H9 (cell line): ENCODE data around the gene NAGLU. TPM values are rescaled to one million over a fixed set of nuclear protein-coding genes. Genes with fewer than 3 reads are reported as not detected.
A peak's percentile ranks its signal among the peaks of the same experiment; 100 is the strongest.

Experiments
- DNase-seq: peaks from one replicate; pipeline ENCODE4 v3.0.0-alpha.2; 2017
- H2AFZ ChIP-seq: one replicate; pipeline ENCODE4 v1.6.1; 2013; ENCODE audit warnings: mild to moderate bottlenecking, low read length, control low read depth, moderate library complexity
- H2AK5ac ChIP-seq: 2 replicates; pipeline ENCODE4 v1.6.1; 2013; ENCODE audit warnings: low read length, control low read depth, mixed read lengths; ENCODE audit not compliant: insufficient read length
- H2BK120ac ChIP-seq: one replicate; pipeline ENCODE4 v1.6.1; 2013; ENCODE audit warnings: low read depth, mild to moderate bottlenecking, low read length, control low read depth, inconsistent platforms; ENCODE audit not compliant: poor library complexity, severe bottlenecking
- H2BK12ac ChIP-seq: 2 replicates; pipeline ENCODE4 v1.6.1; 2013; ENCODE audit warnings: low read length, control low read depth, mixed read lengths, low read depth; ENCODE audit not compliant: insufficient read length
- H2BK15ac ChIP-seq: 2 replicates; pipeline ENCODE4 v1.6.1; 2013; ENCODE audit warnings: low read depth, low read length, control low read depth
- H2BK20ac ChIP-seq: one replicate; pipeline ENCODE4 v1.6.1; 2013; ENCODE audit warnings: low read depth, mild to moderate bottlenecking, low read length, control low read depth, inconsistent platforms; ENCODE audit not compliant: poor library complexity, severe bottlenecking
- H2BK5ac ChIP-seq: 2 replicates; pipeline ENCODE4 v1.6.1; 2013; ENCODE audit warnings: low read length, control low read depth, mixed read lengths; ENCODE audit not compliant: insufficient read length
- H3K14ac ChIP-seq: 2 replicates; pipeline ENCODE4 v1.6.1; 2013; ENCODE audit warnings: low read length, control low read depth; ENCODE audit not compliant: insufficient read depth
- H3K18ac ChIP-seq: 2 replicates; pipeline ENCODE4 v1.6.1; 2013; ENCODE audit warnings: low read depth, mild to moderate bottlenecking, mixed read lengths, low read length, control low read depth; ENCODE audit not compliant: insufficient read length
- H3K23ac ChIP-seq: 2 replicates; pipeline ENCODE4 v1.6.1; 2013; ENCODE audit warnings: low read length, control low read depth, mixed read lengths, low read depth; ENCODE audit not compliant: insufficient read length
- H3K23me2 ChIP-seq: 2 replicates; pipeline ENCODE4 v1.6.1; 2013; ENCODE audit warnings: low read depth, mild to moderate bottlenecking, mixed read lengths, low read length, control low read depth; ENCODE audit not compliant: insufficient read length, poor library complexity, severe bottlenecking
- H3K27ac ChIP-seq: 2 replicates; pipeline ENCODE4 v1.5.1; 2013; ENCODE audit warnings: low read length, control low read depth, mixed read lengths, low read depth; ENCODE audit not compliant: insufficient read length
- H3K27me3 ChIP-seq: 2 replicates; pipeline ENCODE4 v1.6.1; 2013; ENCODE audit warnings: low read length, control low read depth, inconsistent platforms; ENCODE audit not compliant: insufficient read depth
- H3K4ac ChIP-seq: 2 replicates; pipeline ENCODE4 v1.6.1; 2013; ENCODE audit warnings: low read depth, mild to moderate bottlenecking, control low read depth, inconsistent platforms, low read length, moderate library complexity
- H3K4me1 ChIP-seq: 2 replicates; pipeline ENCODE4 v1.6.1; 2013; ENCODE audit warnings: low read length, control low read depth, inconsistent platforms; ENCODE audit not compliant: insufficient read depth
- H3K4me2 ChIP-seq: 2 replicates; pipeline ENCODE4 v1.6.1; 2013; ENCODE audit warnings: low read length, control low read depth, mixed read lengths; ENCODE audit not compliant: insufficient read length, insufficient read depth
- H3K56ac ChIP-seq: 2 replicates; pipeline ENCODE4 v1.6.1; 2013; ENCODE audit warnings: low read depth, mild to moderate bottlenecking, mixed read lengths, low read length, control low read depth; ENCODE audit not compliant: insufficient read length
- H3K79me1 ChIP-seq: 2 replicates; pipeline ENCODE4 v1.6.1; 2013; ENCODE audit warnings: low read depth, mild to moderate bottlenecking, moderate library complexity, low read length, control low read depth, inconsistent platforms; ENCODE audit not compliant: insufficient read depth, poor library complexity, severe bottlenecking
- H3K79me2 ChIP-seq: 2 replicates; pipeline ENCODE4 v1.6.1; 2013; ENCODE audit warnings: low read length, control low read depth, inconsistent platforms; ENCODE audit not compliant: insufficient read depth
- H3K9ac ChIP-seq: 2 replicates; pipeline ENCODE4 v1.6.1; 2013; ENCODE audit warnings: low read length, control low read depth, mixed read lengths; ENCODE audit not compliant: insufficient read length; ENCODE audit errors: extremely low read depth
- H3K9me3 ChIP-seq: one replicate; pipeline ENCODE4 v1.6.1; 2013; ENCODE audit warnings: low read depth, low read length, inconsistent platforms; ENCODE audit not compliant: control insufficient read depth
- H3T11ph ChIP-seq: one replicate; pipeline ENCODE4 v1.6.1; 2013; ENCODE audit warnings: mild to moderate bottlenecking, low read length, control low read depth, inconsistent platforms
- H4K20me1 ChIP-seq: one replicate; pipeline ENCODE4 v1.6.1; 2013; ENCODE audit not compliant: control insufficient read depth, insufficient read length, insufficient read depth
- H4K5ac ChIP-seq: 2 replicates; pipeline ENCODE4 v1.6.1; 2013; ENCODE audit warnings: low read depth, mild to moderate bottlenecking, mixed read lengths, low read length, control low read depth; ENCODE audit not compliant: insufficient read length
- H4K8ac ChIP-seq: replicated peaks from 2 replicates; pipeline ENCODE4 v1.6.1; 2013; ENCODE audit warnings: low read length, control low read depth, mixed read lengths, low read depth; ENCODE audit not compliant: insufficient read length
- H4K91ac ChIP-seq: 2 replicates; pipeline ENCODE4 v1.6.1; 2013; ENCODE audit warnings: low read depth, mild to moderate bottlenecking, moderate library complexity, mixed read lengths, low read length, control low read depth; ENCODE audit not compliant: insufficient read length
- H3K27ac Mint-ChIP-seq, 3 experiments: 2 replicates in 2 of 3; 3 replicates in 1 of 3; pipeline ENCODE4 v1.8.0; 2020 to 2021; ENCODE audit warnings: mixed read lengths in 3 of 3, mild to moderate bottlenecking in 1 of 3, moderate library complexity in 1 of 3
- H3K27me3 Mint-ChIP-seq: 2 replicates; pipeline ENCODE4 v1.8.0; 2021; ENCODE audit warnings: low read depth, mild to moderate bottlenecking, moderate library complexity, mixed read lengths
- H3K36me3 Mint-ChIP-seq, 3 experiments: 2 replicates in 2 of 3; 3 replicates in 1 of 3; pipeline ENCODE4 v1.8.0; 2020 to 2021; ENCODE audit warnings: low read depth in 3 of 3, mixed read lengths in 3 of 3; ENCODE audit not compliant: insufficient read depth in 1 of 3
- H3K4me1 Mint-ChIP-seq, 2 experiments: 2 replicates each; pipeline ENCODE4 v1.8.0; 2020; ENCODE audit warnings: mixed read lengths in 2 of 2
- H3K4me3 Mint-ChIP-seq, 2 experiments: 2 replicates in 1 of 2; 3 replicates in 1 of 2; pipeline ENCODE4 v1.8.0; 2020 to 2021; ENCODE audit warnings: mild to moderate bottlenecking in 2 of 2, mixed read lengths in 2 of 2, moderate library complexity in 1 of 2
- H3K9me3 Mint-ChIP-seq, 2 experiments: 2 replicates in 1 of 2; 3 replicates in 1 of 2; pipeline ENCODE4 v1.8.0; 2020; ENCODE audit warnings: mild to moderate bottlenecking in 2 of 2, mixed read lengths in 2 of 2, moderate library complexity in 1 of 2
- WGBS: extraction: QIAGEN DNeasy Blood & Tissue Kit; methylation state at CpG from one replicate; pipeline ENCODE4 v1.1.7; 2013; ENCODE audit warnings: missing lambda C conversion rate, low lambda C conversion rate, mixed read lengths; ENCODE audit not compliant: insufficient read length; ENCODE audit errors: extremely low coverage; 5-methylcytosine and 5-hydroxymethylcytosine counted together
- total RNA-seq: library from RNA; stranded (reverse); gene quantifications from 2 replicates; pipeline ENCODE4 v1.2.1, GENCODE V29; 2021
- TF ChIP-seq, protein P1 (sequence below): fragments of 200-600 bp; sonication (generic); conservative IDR thresholded peaks from 3 replicates; pipeline ENCODE4 v1.8.0; 2021; ENCODE audit warnings: antibody characterized with exemption, mild to moderate bottlenecking

Gene NAGLU
- total RNA-seq, 1 experiment from 2014 or later: 23.5 TPM

DNA sequence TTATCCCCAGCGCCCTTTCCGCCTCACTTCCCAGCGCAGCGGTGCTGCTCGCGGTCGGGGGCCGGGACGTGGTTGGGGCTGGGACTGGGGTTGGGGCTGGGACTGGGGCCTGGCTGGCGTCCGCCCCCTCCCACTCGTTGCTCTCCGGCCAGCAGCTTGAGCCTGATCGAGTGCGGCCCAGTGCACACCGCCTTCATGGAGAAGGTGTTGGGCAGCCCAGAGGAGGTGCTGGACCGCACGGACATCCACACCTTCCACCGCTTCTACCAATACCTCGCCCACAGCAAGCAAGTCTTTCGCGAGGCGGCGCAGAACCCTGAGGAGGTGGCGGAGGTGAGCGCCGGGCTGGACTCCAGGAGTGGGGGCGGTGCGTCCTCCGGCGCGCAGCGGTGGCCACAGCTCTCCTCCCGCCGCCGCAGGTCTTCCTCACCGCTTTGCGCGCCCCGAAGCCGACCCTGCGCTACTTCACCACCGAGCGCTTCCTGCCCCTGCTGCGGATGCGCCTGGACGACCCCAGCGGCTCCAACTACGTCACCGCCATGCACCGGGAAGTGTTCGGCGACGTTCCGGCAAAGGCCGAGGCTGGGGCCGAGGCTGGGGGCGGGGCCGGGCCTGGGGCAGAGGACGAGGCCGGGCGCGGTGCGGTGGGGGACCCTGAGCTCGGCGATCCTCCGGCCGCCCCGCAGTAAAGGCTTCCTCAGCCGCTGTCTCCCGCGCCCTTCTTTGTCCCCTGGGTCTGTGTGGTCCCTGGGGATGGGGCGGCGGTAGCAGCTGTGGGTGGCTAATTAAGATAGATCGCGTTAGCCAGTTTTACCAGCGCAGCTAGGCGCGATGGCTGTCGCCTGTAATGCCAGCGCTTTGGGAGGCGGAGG lies 18.4 kb downstream of the NAGLU start:
- H4K91ac ChIP-seq: no peak overlapping the region
- peak overlapping the region; percentile 43 for H3K4me2 ChIP-seq
- TF ChIP-seq, protein P1, sequence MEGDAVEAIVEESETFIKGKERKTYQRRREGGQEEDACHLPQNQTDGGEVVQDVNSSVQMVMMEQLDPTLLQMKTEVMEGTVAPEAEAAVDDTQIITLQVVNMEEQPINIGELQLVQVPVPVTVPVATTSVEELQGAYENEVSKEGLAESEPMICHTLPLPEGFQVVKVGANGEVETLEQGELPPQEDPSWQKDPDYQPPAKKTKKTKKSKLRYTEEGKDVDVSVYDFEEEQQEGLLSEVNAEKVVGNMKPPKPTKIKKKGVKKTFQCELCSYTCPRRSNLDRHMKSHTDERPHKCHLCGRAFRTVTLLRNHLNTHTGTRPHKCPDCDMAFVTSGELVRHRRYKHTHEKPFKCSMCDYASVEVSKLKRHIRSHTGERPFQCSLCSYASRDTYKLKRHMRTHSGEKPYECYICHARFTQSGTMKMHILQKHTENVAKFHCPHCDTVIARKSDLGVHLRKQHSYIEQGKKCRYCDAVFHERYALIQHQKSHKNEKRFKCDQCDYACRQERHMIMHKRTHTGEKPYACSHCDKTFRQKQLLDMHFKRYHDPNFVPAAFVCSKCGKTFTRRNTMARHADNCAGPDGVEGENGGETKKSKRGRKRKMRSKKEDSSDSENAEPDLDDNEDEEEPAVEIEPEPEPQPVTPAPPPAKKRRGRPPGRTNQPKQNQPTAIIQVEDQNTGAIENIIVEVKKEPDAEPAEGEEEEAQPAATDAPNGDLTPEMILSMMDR: no peak
- H3K27ac ChIP-seq: no peak overlapping the region
- Mint-ChIP-seq H3K4me1 (peaks cover 10 to 26% of the 10 kb centered on the region in 2 experiments), H3K4me3 (peak overlapping the region; percentile 85 to 92), H3K27ac (peak overlapping the region; percentile 72 to 96 (median 90); a peak in 5 of 7 replicates), H3K27me3 (no peaks in the 10 kb centered on the region), H3K9me3 (no peaks in the 10 kb centered on the region), H3K36me3 (no peaks in the 10 kb centered on the region)
- no peak overlapping the region for H3K23ac ChIP-seq
- no peak overlapping the region for H3T11ph ChIP-seq
- H3K14ac ChIP-seq: peak overlapping the region; percentile 89
- H4K20me1 ChIP-seq: no peaks in the 10 kb centered on the region
- H4K5ac ChIP-seq: no peak overlapping the region
- DNase-seq: peak; percentile 96
- H3K4ac ChIP-seq: no peak overlapping the region
- no peak overlapping the region for H2BK5ac ChIP-seq
- no peaks in the 10 kb centered on the region for H3K9me3 ChIP-seq
- peaks cover 7% of the 10 kb centered on the region for H3K23me2 ChIP-seq
- no peak overlapping the region for H4K8ac ChIP-seq
- no peak overlapping the region for H2BK12ac ChIP-seq
- no peak overlapping the region for H2BK15ac ChIP-seq
- peak overlapping the region; percentile 73 for H3K18ac ChIP-seq
- WGBS: no CpG with 5 or more reads among the region's 82 CpGs
- H2AK5ac ChIP-seq: no peak overlapping the region
- H3K4me1 ChIP-seq: no peaks in the 10 kb centered on the region
- H3K27me3 ChIP-seq: no peaks in the 10 kb centered on the region
- H2BK120ac ChIP-seq: no peak overlapping the region
- H3K79me2 ChIP-seq: no peaks in the 10 kb centered on the region
- H2BK20ac ChIP-seq: no peak overlapping the region
- peak overlapping the region; percentile 85 for H3K9ac ChIP-seq
- H3K56ac ChIP-seq: no peak overlapping the region
- no peak overlapping the region for H2AFZ ChIP-seq
- H3K79me1 ChIP-seq: no peaks in the 10 kb centered on the region
